ENCODE data around the gene PDE7B. TPM values are rescaled to one million over a fixed set of nuclear protein-coding genes. Genes with fewer than 3 reads are reported as not detected.

Gene PDE7B
- total RNA-seq, 1 experiment from 2014 or later, result not detected

DNA sequence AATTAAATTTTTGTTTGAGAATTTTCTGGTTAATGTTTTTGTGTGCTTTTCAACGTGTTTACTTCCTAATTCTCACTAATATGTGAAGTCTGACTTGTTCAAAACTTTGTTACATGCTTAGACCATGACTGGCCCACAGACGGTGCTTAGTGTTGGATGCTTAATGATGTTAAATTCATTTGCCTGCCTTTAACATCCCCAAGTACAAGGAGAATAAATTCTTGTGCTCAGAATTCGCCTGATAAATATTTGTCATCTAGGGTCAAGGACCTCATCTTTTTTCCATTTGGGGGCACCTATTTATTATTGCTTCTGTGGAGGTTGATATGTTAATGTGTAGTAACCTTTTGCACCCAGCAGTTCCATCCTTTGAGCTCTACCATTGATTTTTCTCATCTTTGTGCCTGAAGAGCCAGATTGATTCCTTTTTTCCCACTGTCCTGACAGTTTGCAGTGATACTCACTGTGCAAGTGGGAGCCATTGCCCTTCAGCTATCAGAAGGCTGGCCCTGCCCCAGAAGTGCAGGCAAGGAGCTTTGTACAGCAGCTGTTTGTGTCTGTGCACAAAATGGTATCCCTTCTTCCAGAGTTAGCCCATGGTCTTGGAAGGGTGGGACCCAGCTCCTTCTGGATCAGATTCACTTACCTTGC, 170.8 kb downstream of the PDE7B start:
- no peak overlapping the region for H3K27ac Mint-ChIP-seq
- peaks cover 2% of the 10 kb centered on the region; the same call in 1 of the 2 replicates for H3K4me1 Mint-ChIP-seq
- DNase-seq (ENCODE audit: low spot score) (no peak), ATAC-seq (no peak)
- no peaks in the 10 kb centered on the region for H3K36me3 Mint-ChIP-seq
- POLR2A ChIA-PET, result no interaction called here
- H3K4me3 Mint-ChIP-seq, result no peak overlapping the region
- CTCF ChIA-PET, result no interaction called here
- H3K9me3 Mint-ChIP-seq, result no peaks in the 10 kb centered on the region
- TF ChIP-seq, protein P1, sequence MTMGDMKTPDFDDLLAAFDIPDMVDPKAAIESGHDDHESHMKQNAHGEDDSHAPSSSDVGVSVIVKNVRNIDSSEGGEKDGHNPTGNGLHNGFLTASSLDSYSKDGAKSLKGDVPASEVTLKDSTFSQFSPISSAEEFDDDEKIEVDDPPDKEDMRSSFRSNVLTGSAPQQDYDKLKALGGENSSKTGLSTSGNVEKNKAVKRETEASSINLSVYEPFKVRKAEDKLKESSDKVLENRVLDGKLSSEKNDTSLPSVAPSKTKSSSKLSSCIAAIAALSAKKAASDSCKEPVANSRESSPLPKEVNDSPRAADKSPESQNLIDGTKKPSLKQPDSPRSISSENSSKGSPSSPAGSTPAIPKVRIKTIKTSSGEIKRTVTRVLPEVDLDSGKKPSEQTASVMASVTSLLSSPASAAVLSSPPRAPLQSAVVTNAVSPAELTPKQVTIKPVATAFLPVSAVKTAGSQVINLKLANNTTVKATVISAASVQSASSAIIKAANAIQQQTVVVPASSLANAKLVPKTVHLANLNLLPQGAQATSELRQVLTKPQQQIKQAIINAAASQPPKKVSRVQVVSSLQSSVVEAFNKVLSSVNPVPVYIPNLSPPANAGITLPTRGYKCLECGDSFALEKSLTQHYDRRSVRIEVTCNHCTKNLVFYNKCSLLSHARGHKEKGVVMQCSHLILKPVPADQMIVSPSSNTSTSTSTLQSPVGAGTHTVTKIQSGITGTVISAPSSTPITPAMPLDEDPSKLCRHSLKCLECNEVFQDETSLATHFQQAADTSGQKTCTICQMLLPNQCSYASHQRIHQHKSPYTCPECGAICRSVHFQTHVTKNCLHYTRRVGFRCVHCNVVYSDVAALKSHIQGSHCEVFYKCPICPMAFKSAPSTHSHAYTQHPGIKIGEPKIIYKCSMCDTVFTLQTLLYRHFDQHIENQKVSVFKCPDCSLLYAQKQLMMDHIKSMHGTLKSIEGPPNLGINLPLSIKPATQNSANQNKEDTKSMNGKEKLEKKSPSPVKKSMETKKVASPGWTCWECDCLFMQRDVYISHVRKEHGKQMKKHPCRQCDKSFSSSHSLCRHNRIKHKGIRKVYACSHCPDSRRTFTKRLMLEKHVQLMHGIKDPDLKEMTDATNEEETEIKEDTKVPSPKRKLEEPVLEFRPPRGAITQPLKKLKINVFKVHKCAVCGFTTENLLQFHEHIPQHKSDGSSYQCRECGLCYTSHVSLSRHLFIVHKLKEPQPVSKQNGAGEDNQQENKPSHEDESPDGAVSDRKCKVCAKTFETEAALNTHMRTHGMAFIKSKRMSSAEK (CRISPR knock-in tag; IDR thresholded peaks at IDR 0.05; ENCODE audit: borderline replicate concordance), result no peak
- TF ChIP-seq, protein P2, sequence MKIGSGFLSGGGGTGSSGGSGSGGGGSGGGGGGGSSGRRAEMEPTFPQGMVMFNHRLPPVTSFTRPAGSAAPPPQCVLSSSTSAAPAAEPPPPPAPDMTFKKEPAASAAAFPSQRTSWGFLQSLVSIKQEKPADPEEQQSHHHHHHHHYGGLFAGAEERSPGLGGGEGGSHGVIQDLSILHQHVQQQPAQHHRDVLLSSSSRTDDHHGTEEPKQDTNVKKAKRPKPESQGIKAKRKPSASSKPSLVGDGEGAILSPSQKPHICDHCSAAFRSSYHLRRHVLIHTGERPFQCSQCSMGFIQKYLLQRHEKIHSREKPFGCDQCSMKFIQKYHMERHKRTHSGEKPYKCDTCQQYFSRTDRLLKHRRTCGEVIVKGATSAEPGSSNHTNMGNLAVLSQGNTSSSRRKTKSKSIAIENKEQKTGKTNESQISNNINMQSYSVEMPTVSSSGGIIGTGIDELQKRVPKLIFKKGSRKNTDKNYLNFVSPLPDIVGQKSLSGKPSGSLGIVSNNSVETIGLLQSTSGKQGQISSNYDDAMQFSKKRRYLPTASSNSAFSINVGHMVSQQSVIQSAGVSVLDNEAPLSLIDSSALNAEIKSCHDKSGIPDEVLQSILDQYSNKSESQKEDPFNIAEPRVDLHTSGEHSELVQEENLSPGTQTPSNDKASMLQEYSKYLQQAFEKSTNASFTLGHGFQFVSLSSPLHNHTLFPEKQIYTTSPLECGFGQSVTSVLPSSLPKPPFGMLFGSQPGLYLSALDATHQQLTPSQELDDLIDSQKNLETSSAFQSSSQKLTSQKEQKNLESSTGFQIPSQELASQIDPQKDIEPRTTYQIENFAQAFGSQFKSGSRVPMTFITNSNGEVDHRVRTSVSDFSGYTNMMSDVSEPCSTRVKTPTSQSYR (CRISPR knock-in tag; IDR thresholded peaks at IDR 0.05), result no peak
- no peak for TF ChIP-seq TEAD4 (CRISPR knock-in tag; IDR thresholded peaks at IDR 0.05)
- no peak for TF ChIP-seq ZNF416 (CRISPR knock-in tag; IDR thresholded peaks at IDR 0.05)
- TF ChIP-seq SOX15 (CRISPR knock-in tag; IDR thresholded peaks at IDR 0.05), result no peak
- TF ChIP-seq NFATC4 (CRISPR knock-in tag; IDR thresholded peaks at IDR 0.05), result no peak
- no peak for TF ChIP-seq PRRX2 (CRISPR knock-in tag; IDR thresholded peaks at IDR 0.05)
- TF ChIP-seq, protein P3, sequence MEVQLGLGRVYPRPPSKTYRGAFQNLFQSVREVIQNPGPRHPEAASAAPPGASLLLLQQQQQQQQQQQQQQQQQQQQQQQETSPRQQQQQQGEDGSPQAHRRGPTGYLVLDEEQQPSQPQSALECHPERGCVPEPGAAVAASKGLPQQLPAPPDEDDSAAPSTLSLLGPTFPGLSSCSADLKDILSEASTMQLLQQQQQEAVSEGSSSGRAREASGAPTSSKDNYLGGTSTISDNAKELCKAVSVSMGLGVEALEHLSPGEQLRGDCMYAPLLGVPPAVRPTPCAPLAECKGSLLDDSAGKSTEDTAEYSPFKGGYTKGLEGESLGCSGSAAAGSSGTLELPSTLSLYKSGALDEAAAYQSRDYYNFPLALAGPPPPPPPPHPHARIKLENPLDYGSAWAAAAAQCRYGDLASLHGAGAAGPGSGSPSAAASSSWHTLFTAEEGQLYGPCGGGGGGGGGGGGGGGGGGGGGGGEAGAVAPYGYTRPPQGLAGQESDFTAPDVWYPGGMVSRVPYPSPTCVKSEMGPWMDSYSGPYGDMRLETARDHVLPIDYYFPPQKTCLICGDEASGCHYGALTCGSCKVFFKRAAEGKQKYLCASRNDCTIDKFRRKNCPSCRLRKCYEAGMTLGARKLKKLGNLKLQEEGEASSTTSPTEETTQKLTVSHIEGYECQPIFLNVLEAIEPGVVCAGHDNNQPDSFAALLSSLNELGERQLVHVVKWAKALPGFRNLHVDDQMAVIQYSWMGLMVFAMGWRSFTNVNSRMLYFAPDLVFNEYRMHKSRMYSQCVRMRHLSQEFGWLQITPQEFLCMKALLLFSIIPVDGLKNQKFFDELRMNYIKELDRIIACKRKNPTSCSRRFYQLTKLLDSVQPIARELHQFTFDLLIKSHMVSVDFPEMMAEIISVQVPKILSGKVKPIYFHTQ (CRISPR knock-in tag; IDR thresholded peaks at IDR 0.05), result no peak
- TF ChIP-seq ZNF121 (CRISPR knock-in tag; IDR thresholded peaks at IDR 0.05), result no peak
- TF ChIP-seq FOXJ3 (CRISPR knock-in tag; IDR thresholded peaks at IDR 0.05; ENCODE audit: borderline replicate concordance), result no peak
- H3K27me3 Mint-ChIP-seq (ENCODE audit: low read depth), result no peaks in the 10 kb centered on the region

DNA sequence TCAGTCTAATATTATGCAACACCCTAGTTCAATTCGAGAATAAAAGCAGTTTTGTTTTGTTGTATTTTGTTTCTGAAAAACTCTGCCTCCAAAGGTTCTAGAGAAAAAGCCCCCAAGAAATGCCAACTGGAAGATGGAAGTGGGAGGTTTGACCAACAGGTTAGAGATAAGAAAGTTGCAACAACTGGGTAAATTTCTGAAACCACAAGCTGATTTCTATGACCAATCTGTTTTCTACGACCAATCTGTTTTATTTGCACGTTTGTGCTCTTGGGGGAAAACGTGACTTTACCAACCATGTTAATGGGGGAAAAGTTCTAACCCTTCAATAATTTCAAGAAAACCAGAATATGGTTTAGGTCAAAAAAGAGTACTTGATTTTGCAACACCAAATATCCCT, 173.2 kb downstream of the PDE7B start:
- CTCF ChIA-PET, result no interaction called here
- no peak for TF ChIP-seq FOXJ3 (CRISPR knock-in tag; IDR thresholded peaks at IDR 0.05; ENCODE audit: borderline replicate concordance)
- no peak for TF ChIP-seq TEAD4 (CRISPR knock-in tag; IDR thresholded peaks at IDR 0.05)
- TF ChIP-seq, protein P4, sequence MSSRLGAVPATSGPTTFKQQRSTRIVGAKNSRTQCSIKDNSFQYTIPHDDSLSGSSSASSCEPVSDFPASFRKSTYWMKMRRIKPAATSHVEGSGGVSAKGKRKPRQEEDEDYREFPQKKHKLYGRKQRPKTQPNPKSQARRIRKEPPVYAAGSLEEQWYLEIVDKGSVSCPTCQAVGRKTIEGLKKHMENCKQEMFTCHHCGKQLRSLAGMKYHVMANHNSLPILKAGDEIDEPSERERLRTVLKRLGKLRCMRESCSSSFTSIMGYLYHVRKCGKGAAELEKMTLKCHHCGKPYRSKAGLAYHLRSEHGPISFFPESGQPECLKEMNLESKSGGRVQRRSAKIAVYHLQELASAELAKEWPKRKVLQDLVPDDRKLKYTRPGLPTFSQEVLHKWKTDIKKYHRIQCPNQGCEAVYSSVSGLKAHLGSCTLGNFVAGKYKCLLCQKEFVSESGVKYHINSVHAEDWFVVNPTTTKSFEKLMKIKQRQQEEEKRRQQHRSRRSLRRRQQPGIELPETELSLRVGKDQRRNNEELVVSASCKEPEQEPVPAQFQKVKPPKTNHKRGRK (CRISPR knock-in tag; IDR thresholded peaks at IDR 0.05; ENCODE audit: borderline replicate concordance), result no peak
- no peak for TF ChIP-seq ZNF121 (CRISPR knock-in tag; IDR thresholded peaks at IDR 0.05)
- no peak for TF ChIP-seq CREM (CRISPR knock-in tag; IDR thresholded peaks at IDR 0.05)
- TF ChIP-seq ZNF396 (CRISPR knock-in tag; IDR thresholded peaks at IDR 0.05; ENCODE audit: borderline replicate concordance), result no peak
- H3K36me3 Mint-ChIP-seq, result no peaks in the 10 kb centered on the region
- no peaks in the 10 kb centered on the region for H3K27me3 Mint-ChIP-seq (ENCODE audit: low read depth)
- H3K9me3 Mint-ChIP-seq, result no peaks in the 10 kb centered on the region
- no peak overlapping the region for H3K4me3 Mint-ChIP-seq
- ATAC-seq (no peak), DNase-seq (ENCODE audit: low spot score) (no peak)
- POLR2A ChIA-PET, result no interaction called here
- no peaks in the 10 kb centered on the region for H3K4me1 Mint-ChIP-seq
- no peak overlapping the region for H3K27ac Mint-ChIP-seq

Data from WTC11 (cell line).